Type B pancreatic cell (in vitro differentiated cells): ENCODE data around the gene SLC4A2. TPM values are rescaled to one million over a fixed set of nuclear protein-coding genes. Genes with fewer than 3 reads are reported as not detected.
A peak's percentile ranks its signal among the peaks of the same experiment; 100 is the strongest.

Experiments
- DNase-seq: peaks from one replicate; pipeline ENCODE4 v3.0.0; 2021; ENCODE audit warnings: mixed read lengths; ENCODE audit not compliant: unreplicated experiment; ENCODE audit errors: extremely low spot score
- H3K27ac Mint-ChIP-seq: 2 replicates; pipeline ENCODE4 v1.8.0; 2021; ENCODE audit warnings: mild to moderate bottlenecking, mixed read lengths
- H3K27me3 Mint-ChIP-seq: 2 replicates; pipeline ENCODE4 v1.8.0; 2021; ENCODE audit warnings: mixed read lengths
- H3K36me3 Mint-ChIP-seq: 2 replicates; pipeline ENCODE4 v1.8.0; 2021; ENCODE audit warnings: mixed read lengths
- H3K4me1 Mint-ChIP-seq: one replicate; pipeline ENCODE4 v1.8.0; 2021; ENCODE audit warnings: mixed read lengths; ENCODE audit not compliant: unreplicated experiment
- H3K4me3 Mint-ChIP-seq: 2 replicates; pipeline ENCODE4 v1.8.0; 2021; ENCODE audit warnings: mild to moderate bottlenecking, mixed read lengths
- H3K9me3 Mint-ChIP-seq: 2 replicates; pipeline ENCODE4 v1.8.0; 2021; ENCODE audit warnings: mixed read lengths
- CTCF ChIP-seq: fragments of 200-600 bp; sonication (generic); conservative IDR thresholded peaks from 2 replicates; pipeline ENCODE4 v1.5.0; 2021; ENCODE audit warnings: antibody characterized with exemption, mild to moderate bottlenecking
- total RNA-seq: library from RNA; stranded (reverse); gene quantifications from 2 replicates; pipeline ENCODE4 v1.2.1, GENCODE V29; 2021; ENCODE audit warnings: low replicate concordance

The SLC4A2 gene
- total RNA-seq, 1 donor from 2014 or later, result 150 TPM

- peaks cover 32% of the 10 kb centered on the region for H3K4me1 Mint-ChIP-seq
- H3K36me3 Mint-ChIP-seq, result no peaks in the 10 kb centered on the region
- peaks cover 70% of the 10 kb centered on the region for H3K27me3 Mint-ChIP-seq
- no peak overlapping the region for H3K27ac Mint-ChIP-seq
- no peaks in the 10 kb centered on the region for H3K9me3 Mint-ChIP-seq
- no peak for DNase-seq
- no peak for TF ChIP-seq CTCF
- no peak overlapping the region for H3K4me3 Mint-ChIP-seq
Observed at GRCh38 chr7:151015967-151016366, 43.4 kb upstream of the SLC4A2 start.

DNA sequence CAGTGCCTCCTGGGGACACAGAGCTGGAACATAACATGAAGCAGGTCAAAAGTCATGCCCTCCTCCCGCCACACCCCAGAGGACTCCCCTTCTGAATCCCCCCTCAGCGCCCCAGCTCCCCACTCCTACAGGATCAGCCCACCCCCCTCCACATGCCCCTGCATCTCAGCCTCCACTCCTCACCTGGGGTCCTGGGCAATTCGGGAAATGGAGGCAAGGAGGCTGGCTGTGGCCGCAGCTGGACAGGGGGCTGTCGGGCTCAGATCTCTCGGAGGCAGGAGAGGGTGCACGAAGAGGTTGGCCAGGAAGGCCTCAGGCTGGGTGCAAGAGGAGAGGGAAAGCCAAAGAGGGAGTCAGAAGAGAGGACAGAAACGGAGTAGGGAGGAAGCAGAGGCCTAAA is 42.9 kb upstream of the SLC4A2 start:
- Mint-ChIP-seq H3K27ac (no peak overlapping the region), H3K9me3 (no peaks in the 10 kb centered on the region), H3K36me3 (no peaks in the 10 kb centered on the region), H3K4me1 (peaks cover 30% of the 10 kb centered on the region), H3K27me3 (peaks cover 73% of the 10 kb centered on the region), H3K4me3 (peak overlapping the region; percentile 20)
- no peak for TF ChIP-seq CTCF
- DNase-seq, result no peak

- no peak for TF ChIP-seq CTCF
- DNase-seq, result no peak
- Mint-ChIP-seq H3K9me3 (no peaks in the 10 kb centered on the region), H3K4me1 (peaks cover 28% of the 10 kb centered on the region), H3K27ac (no peak overlapping the region), H3K36me3 (no peaks in the 10 kb centered on the region), H3K4me3 (peak overlapping the region; percentile 83), H3K27me3 (peaks cover 72% of the 10 kb centered on the region)
Observed at GRCh38 chr7:151016942-151017341, 42.4 kb upstream of the SLC4A2 start.

GRCh38 chr7:151017370-151017952 is 41.9 kb upstream of the SLC4A2 start:
- H3K27me3 Mint-ChIP-seq, result peaks cover 68% of the 10 kb centered on the region
- peak overlapping the region; percentile 83 for H3K4me3 Mint-ChIP-seq
- DNase-seq, result no peak
- no peaks in the 10 kb centered on the region for H3K9me3 Mint-ChIP-seq
- no peak for TF ChIP-seq CTCF
- H3K4me1 Mint-ChIP-seq, result peaks cover 22% of the 10 kb centered on the region
- no peaks in the 10 kb centered on the region for H3K36me3 Mint-ChIP-seq
- H3K27ac Mint-ChIP-seq, result peak overlapping the region; percentile 63

DNA sequence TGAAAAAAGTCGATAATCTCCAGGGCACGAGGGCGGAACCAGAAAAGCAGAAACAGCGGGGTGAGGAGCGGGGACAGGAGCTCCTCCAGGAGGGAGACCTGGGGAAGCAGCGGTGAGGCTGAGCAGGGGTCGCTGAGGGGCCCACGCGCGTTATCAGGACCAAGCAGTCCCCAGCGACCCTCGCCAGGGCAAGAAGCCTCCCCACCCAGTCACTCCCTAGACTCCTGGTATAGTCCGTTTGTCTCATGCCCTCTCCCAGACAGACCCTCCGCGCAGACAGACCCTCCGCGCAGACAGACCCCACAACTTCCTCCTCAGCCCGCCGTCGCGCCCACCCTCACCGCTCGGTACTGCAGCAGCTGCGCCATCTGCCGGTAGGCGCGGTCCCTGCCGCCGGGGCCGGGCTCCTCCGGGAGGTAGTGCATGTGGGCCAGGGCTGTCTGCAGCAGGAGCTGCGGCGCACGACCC is 41.4 kb upstream of the SLC4A2 start:
- H3K36me3 Mint-ChIP-seq, result no peaks in the 10 kb centered on the region
- H3K27me3 Mint-ChIP-seq, result peaks cover 66% of the 10 kb centered on the region
- H3K4me3 Mint-ChIP-seq, result peak overlapping the region; percentile 83
- H3K9me3 Mint-ChIP-seq, result no peaks in the 10 kb centered on the region
- DNase-seq, result peak; percentile 92
- H3K27ac Mint-ChIP-seq, result peak overlapping the region; percentile 63
- peak; percentile 99 for TF ChIP-seq CTCF
- peaks cover 17% of the 10 kb centered on the region for H3K4me1 Mint-ChIP-seq
